Metanephros (tissue), 1 donor: ENCODE results near the gene TAX1BP1. TPM values are rescaled to one million over a fixed set of nuclear protein-coding genes. Genes with fewer than 3 reads are reported as not detected.

ENCODE experiments used
- total RNA-seq: library from RNA; depleted of rRNA; stranded (reverse); fragments of >200 nt; gene quantifications from one replicate; pipeline ENCODE4 v1.2.3, GENCODE V29; 2014

TAX1BP1 gene
- 87.3 TPM for total RNA-seq

DNA sequence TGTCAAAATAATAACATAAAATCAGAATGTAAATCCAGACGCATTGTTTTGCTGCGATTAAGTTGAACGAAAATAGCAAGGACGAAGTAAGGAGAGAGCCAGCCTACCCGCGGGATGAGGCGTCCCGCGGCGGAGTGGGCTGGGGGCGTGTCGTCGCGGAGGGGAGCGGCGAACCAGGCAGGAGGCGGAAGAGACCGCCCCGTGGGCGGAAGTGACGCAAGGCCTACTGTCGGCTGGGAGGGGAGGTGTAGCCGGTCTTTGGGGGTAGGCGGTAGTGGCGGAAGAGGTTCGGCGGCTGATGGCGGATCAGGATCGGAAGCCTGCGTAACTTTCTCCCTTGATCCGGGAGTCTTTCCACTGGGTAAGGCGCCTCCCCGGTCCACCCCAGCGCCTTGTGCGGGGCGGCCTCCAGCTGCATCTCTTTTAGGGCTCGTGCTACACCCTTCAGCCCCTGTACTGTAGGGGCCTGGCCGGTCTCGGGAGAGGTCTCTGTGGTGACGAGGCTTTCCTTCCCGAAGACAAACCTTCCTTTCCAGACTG is at the start of gene TAX1BP1:
Gene TAX1BP1, plus strand, starts transcription at position 254 of the 540 bp plus-strand sequence. CDS start 8,363 bp downstream, outside the sequence.

Other genes starting within 250 kb of the TAX1BP1 start
- gene HIBADH, start 77.3 kb upstream of the TAX1BP1 start, total RNA-seq, result 79.1 TPM